ENCODE results near the gene BBLN.
A peak's percentile ranks its signal among the peaks of the same experiment; 100 is the strongest.
"Not testable (repeated sequence)": the region's sequence is repeated elsewhere in the genome, so short reads cannot be mapped to it uniquely, and the experiment has no call there.

The BBLN gene

GRCh38 chr9:128159784-128160602 lies at the start of gene BBLN:
TSS of gene BBLN (plus strand) at chr9:128160265. CDS start at chr9:128160408, 143 bp downstream.
- DNase-seq, result peak; percentile 96
- Mint-ChIP-seq H3K27me3 (no peaks in the 10 kb centered on the region), H3K4me1 (ENCODE audit: low read depth) (peaks cover 24% of the 10 kb centered on the region), H3K27ac (peak within 1 kb of the TSS; percentile 90), H3K9me3 (no peaks in the 10 kb centered on the region), H3K36me3 (ENCODE audit: low read depth) (peaks cover 41% of the 10 kb centered on the region), H3K4me3 (peak within 1 kb of the TSS; percentile 85)

DNA sequence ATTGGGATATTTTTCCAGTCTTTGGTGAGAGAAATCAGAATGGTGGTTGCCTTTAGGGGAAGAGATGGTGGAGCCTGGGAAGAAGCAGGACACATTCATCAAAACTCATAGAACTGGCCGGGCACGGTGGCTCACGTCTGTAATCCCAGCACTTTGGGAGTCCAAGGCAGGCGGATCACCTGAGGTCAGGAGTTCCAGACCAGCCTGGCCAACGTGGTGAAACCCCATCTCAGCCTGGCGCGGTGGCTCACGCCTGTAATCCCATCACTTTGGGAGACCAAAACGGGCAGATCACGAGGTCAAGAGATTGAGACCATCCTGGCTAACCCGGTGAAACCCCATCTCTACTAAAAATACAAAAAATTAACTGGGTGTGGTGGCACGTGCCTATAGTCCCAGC lies 48.3 kb upstream of the BBLN start:
- Mint-ChIP-seq H3K36me3 (ENCODE audit: low read depth) (peaks cover 79% of the 10 kb centered on the region), H3K27ac (peak overlapping the region; percentile 22)
- H3K9me3 Mint-ChIP-seq; H3K4me1 Mint-ChIP-seq (ENCODE audit: low read depth); DNase-seq; H3K27me3 Mint-ChIP-seq; H3K4me3 Mint-ChIP-seq: not testable (repeated sequence)

DNA sequence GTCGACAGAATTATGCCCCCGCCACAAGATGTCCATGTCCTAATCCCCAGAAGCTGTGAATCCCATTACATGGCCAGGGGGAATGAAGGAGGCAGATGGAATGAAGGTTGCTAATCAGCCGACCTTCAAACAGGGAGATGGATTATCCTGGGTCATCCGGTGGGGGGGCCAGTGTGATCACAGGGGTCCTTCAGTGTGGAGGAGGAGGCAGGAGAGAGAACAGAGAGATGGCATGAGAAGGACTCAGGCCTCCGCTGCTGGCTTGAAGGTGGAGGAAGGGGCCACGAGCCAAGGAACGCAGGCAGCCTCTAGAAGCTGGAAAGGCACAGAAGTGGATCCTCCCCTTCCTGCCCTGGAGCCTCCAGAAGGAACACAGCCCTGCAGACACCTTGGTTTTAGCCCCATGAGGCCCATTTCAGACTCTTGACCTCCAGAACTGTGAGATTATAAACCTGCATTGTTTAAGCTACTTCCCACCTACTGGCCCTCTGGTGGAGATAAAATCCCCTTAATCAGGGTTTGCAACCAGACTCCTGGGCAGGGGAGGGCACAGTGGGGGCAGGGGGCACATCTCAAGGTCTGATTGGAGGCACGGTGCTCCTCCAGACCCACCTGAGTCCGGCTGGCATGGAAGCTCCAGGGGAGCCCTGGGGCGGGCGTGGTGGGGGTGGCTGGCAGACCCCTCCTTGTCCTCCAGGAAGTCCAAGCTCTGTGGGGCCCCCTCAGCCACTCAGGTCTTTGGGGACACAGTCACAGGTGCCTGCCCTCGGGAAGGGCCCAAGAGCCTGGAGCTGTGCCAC lies 46.3 kb upstream of the BBLN start:
- H3K9me3 Mint-ChIP-seq, result no peaks in the 10 kb centered on the region
- no peak overlapping the region for H3K27ac Mint-ChIP-seq

DNA sequence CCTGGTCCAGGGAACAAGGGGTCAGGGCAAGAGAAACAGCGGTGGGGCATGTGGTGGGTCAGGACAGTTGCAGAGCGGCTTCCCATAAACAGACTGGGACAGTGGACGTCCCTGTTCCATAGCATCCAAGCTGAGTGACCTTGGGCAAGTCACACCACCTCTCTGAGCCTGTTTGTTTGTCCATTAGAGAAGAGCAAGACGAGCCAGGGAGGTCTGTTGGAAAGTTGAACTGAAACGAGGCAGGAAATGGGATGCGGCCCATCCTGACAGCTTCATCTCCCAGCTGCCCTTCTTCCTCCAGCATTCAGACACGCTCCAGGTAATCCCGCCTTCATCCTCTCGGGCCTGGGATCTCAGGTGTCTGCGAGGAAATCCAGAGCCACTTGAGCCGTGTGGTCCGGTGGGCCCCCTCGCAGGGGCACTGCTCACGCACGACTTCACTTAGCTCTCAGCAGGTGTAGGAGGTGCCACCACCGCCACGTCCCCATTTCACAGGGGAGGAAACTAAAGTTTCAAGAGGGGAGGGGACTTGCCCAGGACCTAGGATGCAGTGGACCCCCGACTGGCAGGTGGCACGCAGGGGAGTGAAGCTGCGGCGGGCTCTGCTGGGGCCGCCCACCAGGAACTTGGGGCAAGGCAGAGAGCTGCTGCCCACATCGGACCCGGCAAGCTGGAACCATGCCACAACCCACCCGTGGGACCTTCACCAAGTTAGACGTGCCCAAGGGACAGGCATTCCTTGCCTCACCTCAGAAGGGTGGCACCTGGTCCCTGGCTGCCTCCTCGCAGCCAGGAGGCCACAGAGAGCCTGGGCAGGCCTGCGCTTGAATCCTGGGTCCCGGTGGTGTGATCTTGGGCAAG lies 45.5 kb upstream of the BBLN start:
- Mint-ChIP-seq H3K27me3 (no peaks in the 10 kb centered on the region), H3K4me1 (ENCODE audit: low read depth) (peaks cover 11% of the 10 kb centered on the region), H3K9me3 (no peaks in the 10 kb centered on the region), H3K36me3 (ENCODE audit: low read depth) (peaks cover 58% of the 10 kb centered on the region), H3K4me3 (no peak overlapping the region), H3K27ac (no peak overlapping the region)
- DNase-seq, result no peak

More for the DNA sequence above, 46.3 kb upstream of the BBLN start:
- Mint-ChIP-seq H3K4me3 (no peak overlapping the region), H3K27me3 (no peaks in the 10 kb centered on the region), H3K36me3 (ENCODE audit: low read depth) (peaks cover 64% of the 10 kb centered on the region), H3K4me1 (ENCODE audit: low read depth) (peaks cover 11% of the 10 kb centered on the region)
- DNase-seq, result no peak

DNA sequence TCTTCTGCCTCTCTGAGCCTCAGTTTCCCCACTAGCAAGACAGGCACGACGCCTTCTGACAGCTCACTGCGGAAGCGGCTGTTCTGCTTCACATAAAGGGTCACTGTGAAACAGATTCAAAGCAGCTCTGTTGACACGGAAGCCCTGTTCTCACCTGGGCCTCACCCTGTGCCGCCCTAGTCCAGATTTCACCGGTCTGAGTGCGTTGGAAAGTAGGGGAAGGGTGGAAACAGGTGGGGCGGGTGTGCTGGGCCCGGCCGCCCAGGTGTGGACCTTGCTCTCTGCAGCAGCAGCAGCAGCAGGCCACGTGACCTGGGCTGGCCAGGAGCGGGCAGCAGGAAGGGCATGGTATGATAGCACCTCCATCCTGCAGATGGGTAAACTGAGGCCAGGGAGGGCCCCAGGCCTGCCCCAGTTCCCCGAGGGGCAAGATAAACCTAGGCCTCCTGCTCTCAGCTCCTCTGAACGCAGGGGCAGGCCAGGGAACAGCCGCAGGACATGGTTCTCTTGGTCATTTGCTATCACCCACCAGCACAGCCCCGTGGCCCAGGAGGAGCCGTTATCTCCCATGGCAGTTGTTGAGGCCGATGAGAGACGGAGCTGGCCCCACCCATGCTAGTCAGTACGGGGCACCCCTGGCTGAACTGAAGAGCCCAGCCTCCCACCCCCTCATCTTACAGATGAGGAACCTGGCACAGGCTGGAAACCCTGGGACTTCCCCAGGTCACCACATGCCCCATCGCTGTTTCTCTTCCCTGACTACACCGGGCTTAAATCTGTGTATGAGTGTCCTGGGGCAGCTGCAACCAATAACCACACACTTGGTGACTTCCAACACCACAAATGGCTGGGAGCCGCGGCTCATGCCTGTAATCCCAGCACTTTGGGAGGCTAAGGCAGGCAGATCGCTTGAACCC lies 44.6 kb upstream of the BBLN start:
- no peaks in the 10 kb centered on the region for H3K9me3 Mint-ChIP-seq
- DNase-seq, result no peak
- H3K4me1 Mint-ChIP-seq (ENCODE audit: low read depth), result peaks cover 11% of the 10 kb centered on the region
- H3K36me3 Mint-ChIP-seq (ENCODE audit: low read depth), result peaks cover 58% of the 10 kb centered on the region
- no peaks in the 10 kb centered on the region for H3K27me3 Mint-ChIP-seq
- no peak overlapping the region for H3K27ac Mint-ChIP-seq
- H3K4me3 Mint-ChIP-seq, result no peak overlapping the region

GRCh38 chr9:128116104-128117083 lies 43.7 kb upstream of the BBLN start:
- no peaks in the 10 kb centered on the region for H3K9me3 Mint-ChIP-seq
- no peaks in the 10 kb centered on the region for H3K27me3 Mint-ChIP-seq
- no peak overlapping the region for H3K4me3 Mint-ChIP-seq
- no peak overlapping the region for H3K27ac Mint-ChIP-seq
- H3K36me3 Mint-ChIP-seq (ENCODE audit: low read depth), result peaks cover 59% of the 10 kb centered on the region
- no peak for DNase-seq
- peaks cover 11% of the 10 kb centered on the region for H3K4me1 Mint-ChIP-seq (ENCODE audit: low read depth)

- Mint-ChIP-seq H3K27ac (no peak overlapping the region), H3K27me3 (no peaks in the 10 kb centered on the region), H3K4me1 (ENCODE audit: low read depth) (peaks cover 11% of the 10 kb centered on the region), H3K4me3 (no peak overlapping the region), H3K36me3 (ENCODE audit: low read depth) (peaks cover 67% of the 10 kb centered on the region), H3K9me3 (no peaks in the 10 kb centered on the region)
- DNase-seq, result peak; percentile 98
Observed at GRCh38 chr9:128117613-128118471, 42.2 kb upstream of the BBLN start.

- DNase-seq, result no peak
- H3K27me3 Mint-ChIP-seq, result no peaks in the 10 kb centered on the region
- H3K4me1 Mint-ChIP-seq (ENCODE audit: low read depth), result peaks cover 11% of the 10 kb centered on the region
- H3K4me3 Mint-ChIP-seq, result no peak overlapping the region
- H3K36me3 Mint-ChIP-seq (ENCODE audit: low read depth), result peaks cover 69% of the 10 kb centered on the region
- H3K9me3 Mint-ChIP-seq, result no peaks in the 10 kb centered on the region
- no peak overlapping the region for H3K27ac Mint-ChIP-seq
Observed at GRCh38 chr9:128118472-128118857, 41.6 kb upstream of the BBLN start.

GRCh38 chr9:128118971-128119665 lies 40.9 kb upstream of the BBLN start:
- H3K4me1 Mint-ChIP-seq (ENCODE audit: low read depth), result peaks cover 11% of the 10 kb centered on the region
- H3K9me3 Mint-ChIP-seq, result no peaks in the 10 kb centered on the region

DNA sequence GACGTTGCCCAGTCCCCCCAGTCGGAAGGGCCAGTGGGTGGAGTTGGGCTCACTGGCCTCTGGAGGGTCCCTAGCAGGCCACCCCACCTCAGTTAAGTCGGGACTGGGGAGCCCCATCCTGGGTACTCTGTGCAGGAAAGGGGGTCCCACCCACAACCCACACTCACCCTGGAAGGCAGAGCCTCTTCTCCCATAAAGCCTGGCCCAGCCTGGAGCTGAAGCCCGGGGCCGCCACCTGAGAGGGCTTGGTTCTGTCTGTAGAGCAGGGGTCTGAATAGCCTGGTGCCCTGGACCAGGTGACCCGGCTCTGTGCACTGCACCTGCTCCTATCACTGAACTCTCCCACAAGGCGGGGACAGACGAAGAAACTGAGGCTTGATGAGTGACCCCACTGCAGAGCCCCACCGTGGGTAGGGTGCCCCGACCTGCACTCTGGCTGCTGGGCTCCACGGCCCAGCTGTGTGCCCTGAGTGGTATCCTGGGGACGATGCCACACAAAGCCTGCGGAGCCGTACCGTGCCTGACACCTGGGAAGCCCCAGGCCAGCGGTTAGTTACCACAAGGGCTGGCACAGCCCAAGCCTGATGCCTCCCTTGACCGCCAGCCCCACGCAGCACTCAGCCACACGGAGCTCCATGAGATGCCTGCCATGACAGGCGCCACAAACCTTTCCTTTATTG lies 39.9 kb upstream of the BBLN start:
- Mint-ChIP-seq H3K27me3 (no peaks in the 10 kb centered on the region), H3K4me1 (ENCODE audit: low read depth) (peaks cover 19% of the 10 kb centered on the region), H3K9me3 (no peaks in the 10 kb centered on the region), H3K4me3 (no peak overlapping the region), H3K27ac (no peak overlapping the region), H3K36me3 (ENCODE audit: low read depth) (peaks cover 70% of the 10 kb centered on the region)
- no peak for DNase-seq

More at GRCh38 chr9:128118971-128119665, 40.9 kb upstream of the BBLN start:
- H3K36me3 Mint-ChIP-seq (ENCODE audit: low read depth), result peaks cover 69% of the 10 kb centered on the region
- no peak for DNase-seq
- H3K27ac Mint-ChIP-seq, result no peak overlapping the region
- no peaks in the 10 kb centered on the region for H3K27me3 Mint-ChIP-seq
- H3K4me3 Mint-ChIP-seq, result no peak overlapping the region

GRCh38 chr9:128120741-128121465 lies 39.2 kb upstream of the BBLN start:
- H3K27ac Mint-ChIP-seq, result no peak overlapping the region
- no peak overlapping the region for H3K4me3 Mint-ChIP-seq
- peaks cover 70% of the 10 kb centered on the region for H3K36me3 Mint-ChIP-seq (ENCODE audit: low read depth)
- no peak for DNase-seq
- H3K27me3 Mint-ChIP-seq, result no peaks in the 10 kb centered on the region
- H3K4me1 Mint-ChIP-seq (ENCODE audit: low read depth), result peaks cover 22% of the 10 kb centered on the region
- H3K9me3 Mint-ChIP-seq, result no peaks in the 10 kb centered on the region
